Mesenchymal stem cell (in vitro differentiated cells and primary cell): ENCODE data around the gene RNF10. TPM values are rescaled to one million over a fixed set of nuclear protein-coding genes. Genes with fewer than 3 reads are reported as not detected.
"Not testable (repeated sequence)": the region's sequence is repeated elsewhere in the genome, so short reads cannot be mapped to it uniquely, and the experiment has no call there.

ENCODE experiments used
- DNase-seq: peaks from one replicate; pipeline ENCODE4 v3.0.0-alpha.2; 2013
- H2AFZ ChIP-seq: one replicate; pipeline ENCODE4 v1.6.1; 2013; ENCODE audit warnings: low read depth, mild to moderate bottlenecking, control low read depth, inconsistent platforms, low read length, moderate library complexity
- H2AK5ac ChIP-seq: 2 replicates; pipeline ENCODE4 v1.6.1; 2013; ENCODE audit warnings: low read length, moderate library complexity, mild to moderate bottlenecking, inconsistent platforms; ENCODE audit not compliant: severe bottlenecking
- H2BK120ac ChIP-seq: one replicate; pipeline ENCODE4 v1.6.1; 2013; ENCODE audit warnings: low read depth, mild to moderate bottlenecking, inconsistent platforms, low read length, moderate library complexity
- H2BK12ac ChIP-seq, 2 experiments: one replicate each; pipeline ENCODE4 v1.6.1; 2013; ENCODE audit warnings: inconsistent platforms in 2 of 2, low read length in 2 of 2, mild to moderate bottlenecking in 2 of 2, moderate library complexity in 2 of 2, control low read depth in 1 of 2
- H2BK15ac ChIP-seq: one replicate; pipeline ENCODE4 v1.6.1; 2013; ENCODE audit warnings: mild to moderate bottlenecking, low read depth, inconsistent platforms; ENCODE audit not compliant: poor library complexity, severe bottlenecking
- H2BK5ac ChIP-seq: 2 replicates; pipeline ENCODE4 v1.6.1; 2013; ENCODE audit warnings: low read depth, mild to moderate bottlenecking, low read length, control low read depth, inconsistent platforms; ENCODE audit not compliant: poor library complexity, severe bottlenecking
- H3K14ac ChIP-seq, 2 experiments: one replicate each; pipeline ENCODE4 v1.6.1; 2013; ENCODE audit warnings: inconsistent platforms in 2 of 2, low read length in 2 of 2, control low read depth in 1 of 2, mild to moderate bottlenecking in 1 of 2, moderate library complexity in 1 of 2
- H3K18ac ChIP-seq, 2 experiments: one replicate each; pipeline ENCODE4 v1.6.1; 2013; ENCODE audit warnings: inconsistent platforms in 2 of 2, low read length in 2 of 2, control low read depth in 1 of 2, low read depth in 1 of 2, mild to moderate bottlenecking in 1 of 2
- H3K23ac ChIP-seq, 2 experiments: one replicate each; pipeline ENCODE4 v1.6.1; 2013; ENCODE audit warnings: inconsistent platforms in 2 of 2, low read length in 2 of 2, mild to moderate bottlenecking in 2 of 2, moderate library complexity in 2 of 2, control low read depth in 1 of 2
- H3K27ac ChIP-seq: 2 replicates; pipeline ENCODE4 v1.5.1; 2013; ENCODE audit warnings: mild to moderate bottlenecking, moderate library complexity, low read length, control low read depth, inconsistent platforms; ENCODE audit not compliant: poor library complexity, severe bottlenecking
- H3K27me3 ChIP-seq, 2 experiments: 2 replicates each; pipeline versions ENCODE4 v1.6.1 to v1.7.0; 2013; ENCODE audit warnings: low read length in 2 of 2, mild to moderate bottlenecking in 2 of 2, moderate library complexity in 2 of 2, control low read depth in 1 of 2, inconsistent platforms in 1 of 2; ENCODE audit not compliant: control insufficient read depth in 1 of 2, insufficient read depth in 1 of 2
- H3K36me3 ChIP-seq, 2 experiments: 2 replicates each; pipeline versions ENCODE4 v1.6.1 to v1.7.0; 2013; ENCODE audit warnings: low read length in 2 of 2, control low read depth in 1 of 2, inconsistent platforms in 1 of 2, low read depth in 1 of 2, mild to moderate bottlenecking in 1 of 2; ENCODE audit not compliant: insufficient read depth in 2 of 2, control insufficient read depth in 1 of 2
- H3K4ac ChIP-seq, 2 experiments: one replicate each; pipeline ENCODE4 v1.6.1; 2013; ENCODE audit warnings: inconsistent platforms in 2 of 2, low read length in 2 of 2, mild to moderate bottlenecking in 2 of 2, moderate library complexity in 2 of 2, control low read depth in 1 of 2, low read depth in 1 of 2
- H3K4me1 ChIP-seq: 2 replicates; pipeline ENCODE4 v1.6.1; 2013; ENCODE audit warnings: low read depth, low read length, control low read depth; ENCODE audit not compliant: control insufficient read depth, insufficient read depth
- H3K4me2 ChIP-seq: 2 replicates; pipeline ENCODE4 v1.6.1; 2013; ENCODE audit warnings: low read length, mild to moderate bottlenecking, inconsistent platforms; ENCODE audit not compliant: poor library complexity, severe bottlenecking
- H3K4me3 ChIP-seq, 2 experiments: 2 replicates each; pipeline versions ENCODE4 v1.5.1 to v1.7.0; 2013; ENCODE audit warnings: low read length in 2 of 2, mild to moderate bottlenecking in 2 of 2, control low read depth in 1 of 2, low read depth in 1 of 2; ENCODE audit not compliant: insufficient read depth in 1 of 2
- H3K79me1 ChIP-seq: replicated peaks from 2 replicates; pipeline ENCODE4 v1.6.1; 2013; ENCODE audit warnings: mild to moderate bottlenecking, control low read depth, low read length, inconsistent platforms; ENCODE audit not compliant: poor library complexity, severe bottlenecking
- H3K9ac ChIP-seq: 2 replicates; pipeline ENCODE4 v1.7.0; 2013; ENCODE audit warnings: mild to moderate bottlenecking, low read length, moderate library complexity
- H3K9me3 ChIP-seq: 2 replicates; pipeline ENCODE4 v1.7.0; 2013; ENCODE audit warnings: mild to moderate bottlenecking, low read length; ENCODE audit not compliant: control insufficient read depth
- H4K8ac ChIP-seq: one replicate; pipeline ENCODE4 v1.6.1; 2013; ENCODE audit warnings: inconsistent platforms, mild to moderate bottlenecking, low read length, moderate library complexity
- H4K91ac ChIP-seq: one replicate; pipeline ENCODE4 v1.6.1; 2013; ENCODE audit warnings: mild to moderate bottlenecking, low read length, inconsistent platforms
- WGBS: methylation state at CpG from one replicate; pipeline ENCODE4 v1.1.7; 2013; ENCODE audit warnings: mixed read lengths; 5-methylcytosine and 5-hydroxymethylcytosine counted together
- polyA plus RNA-seq, 2 experiments: library from polyadenylated mRNA; stranded (reverse); fragments of 200-250 nt; gene quantifications; one replicate each; pipeline ENCODE4 v1.2.3, GENCODE V29; 2013

The RNF10 gene
- polyA plus RNA-seq (2013, experiment 1 of 2), result 124 TPM
- polyA plus RNA-seq (2013, experiment 2 of 2), result 131 TPM

DNA sequence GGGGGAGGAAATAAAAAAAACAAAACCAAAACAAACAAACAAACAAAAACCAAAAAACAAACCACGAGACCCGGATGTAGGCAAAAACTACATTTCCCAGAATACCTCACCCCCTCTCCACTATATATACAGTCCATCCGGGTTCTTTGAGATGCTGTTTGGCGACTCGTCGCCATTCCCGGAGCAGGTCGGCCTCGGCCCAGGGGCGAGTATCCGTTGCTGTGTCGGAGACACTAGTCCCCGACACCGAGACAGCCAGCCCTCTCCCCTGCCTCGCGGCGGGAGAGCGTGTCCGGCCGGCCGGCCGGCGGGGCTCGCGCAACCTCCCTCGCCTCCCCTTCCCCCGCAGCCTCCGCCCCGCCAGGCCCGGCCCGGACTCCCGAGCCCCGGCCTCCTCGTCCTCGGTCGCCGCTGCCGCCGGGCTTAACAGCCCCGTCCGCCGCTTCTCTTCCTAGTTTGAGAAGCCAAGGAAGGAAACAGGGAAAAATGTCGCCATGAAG, at the start of gene RNF10:
Gene RNF10, plus strand, starts transcription at position 154 of the 500 bp plus-strand sequence. CDS start 456 bp downstream, outside the sequence.
- peak within 1 kb of the TSS; percentile 93 for H4K8ac ChIP-seq
- no peaks in the 10 kb centered on the region for H3K27me3 ChIP-seq
- H3K4me2 ChIP-seq, result peak within 1 kb of the TSS; percentile 87
- peak within 1 kb of the TSS; percentile 73 for H2BK120ac ChIP-seq
- no peaks in the 10 kb centered on the region for H3K9me3 ChIP-seq
- H3K23ac ChIP-seq, result peak within 1 kb of the TSS; percentile 91 to 97
- peak within 1 kb of the TSS; percentile 83 to 100 for H3K4me3 ChIP-seq
- H3K4ac ChIP-seq, result peak within 1 kb of the TSS in 1 of 2 experiments; percentile 99
- H3K14ac ChIP-seq, result peak within 1 kb of the TSS; percentile 9 to 91
- peaks cover 5 to 11% of the 10 kb centered on the region in 2 experiments for H3K36me3 ChIP-seq
- H3K18ac ChIP-seq, result peak within 1 kb of the TSS; percentile 86
- peaks cover 16% of the 10 kb centered on the region for H3K4me1 ChIP-seq
- 0% methylated on average over 30 of the region's 43 CpGs for WGBS
- peak within 1 kb of the TSS in 1 of 2 experiments; percentile 29 for H2BK12ac ChIP-seq
- H3K9ac ChIP-seq, result peak within 1 kb of the TSS; percentile 93
- peak within 1 kb of the TSS; percentile 19 for H4K91ac ChIP-seq
- H3K79me1 ChIP-seq, result no peaks in the 10 kb centered on the region
- H2AK5ac ChIP-seq, result peak within 1 kb of the TSS; percentile 35
- peak; percentile 91 for DNase-seq
- peak within 1 kb of the TSS; percentile 55 for H2BK15ac ChIP-seq
- H3K27ac ChIP-seq, result peak within 1 kb of the TSS; percentile 59
- peak within 1 kb of the TSS; percentile 98 for H2BK5ac ChIP-seq
- peak within 1 kb of the TSS; percentile 64 for H2AFZ ChIP-seq

- no peak overlapping the region for H4K8ac ChIP-seq
- WGBS, result 92% methylated on average over 3 of the region's 7 CpGs
- no peaks in the 10 kb centered on the region for H3K27me3 ChIP-seq
- no peak overlapping the region for H2AK5ac ChIP-seq
- H2BK120ac ChIP-seq, result no peak overlapping the region
- H3K4me1 ChIP-seq, result no peaks in the 10 kb centered on the region
- peaks cover 11 to 32% of the 10 kb centered on the region in 2 experiments for H3K36me3 ChIP-seq
- no peak for DNase-seq
- no peak overlapping the region for H3K4me3 ChIP-seq
- H2BK15ac ChIP-seq, result no peak overlapping the region
- H3K23ac ChIP-seq, result no peak overlapping the region
- no peak overlapping the region for H3K4me2 ChIP-seq
- no peaks in the 10 kb centered on the region for H3K9me3 ChIP-seq
- no peak overlapping the region for H3K14ac ChIP-seq
- H4K91ac ChIP-seq, result no peak overlapping the region
- no peak overlapping the region for H3K18ac ChIP-seq
- H2BK12ac ChIP-seq, result no peak overlapping the region
- no peak overlapping the region for H2BK5ac ChIP-seq
- H2AFZ ChIP-seq, result no peak overlapping the region
- no peak overlapping the region for H3K9ac ChIP-seq
- no peak overlapping the region for H3K27ac ChIP-seq
- H3K79me1 ChIP-seq, result peaks cover 28% of the 10 kb centered on the region
- no peak overlapping the region for H3K4ac ChIP-seq
Observed at GRCh38 chr12:120485961-120486881, 47.9 kb upstream of the RNF10 start.

DNA sequence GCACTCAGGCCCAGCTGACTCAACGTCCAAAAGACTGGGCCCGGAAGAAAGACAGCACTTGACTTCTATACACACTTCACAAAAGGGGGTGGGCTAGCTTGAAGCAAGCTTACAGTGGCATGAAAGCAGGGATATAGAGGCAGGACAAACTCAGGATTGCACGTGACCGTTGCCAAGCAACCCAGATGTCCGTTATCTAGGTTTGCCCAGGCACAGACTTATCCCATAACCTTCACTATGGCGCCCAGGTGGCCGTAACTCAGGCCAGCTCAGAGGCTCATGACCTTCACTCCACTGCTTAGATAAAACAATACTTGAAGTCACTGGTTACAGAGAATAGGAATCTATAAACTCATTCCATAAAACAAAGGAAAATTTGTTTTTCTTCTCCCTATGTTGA, 46.6 kb upstream of the RNF10 start:
- not testable (repeated sequence) for H2AFZ ChIP-seq, H3K4me3 ChIP-seq, H2BK5ac ChIP-seq, H3K4me1 ChIP-seq, H3K4ac ChIP-seq, DNase-seq, H3K4me2 ChIP-seq, H3K9me3 ChIP-seq, H3K9ac ChIP-seq, H2BK120ac ChIP-seq, H3K14ac ChIP-seq, H3K23ac ChIP-seq, H2BK12ac ChIP-seq, H3K27me3 ChIP-seq, H2BK15ac ChIP-seq, H2AK5ac ChIP-seq, H3K18ac ChIP-seq, H3K27ac ChIP-seq, H4K8ac ChIP-seq, H4K91ac ChIP-seq
- H3K36me3 ChIP-seq, result peaks cover 16 to 32% of the 10 kb centered on the region in 2 experiments
- 88% methylated on average over 5 of the region's 7 CpGs for WGBS
- H3K79me1 ChIP-seq, result peaks cover 34% of the 10 kb centered on the region

DNA sequence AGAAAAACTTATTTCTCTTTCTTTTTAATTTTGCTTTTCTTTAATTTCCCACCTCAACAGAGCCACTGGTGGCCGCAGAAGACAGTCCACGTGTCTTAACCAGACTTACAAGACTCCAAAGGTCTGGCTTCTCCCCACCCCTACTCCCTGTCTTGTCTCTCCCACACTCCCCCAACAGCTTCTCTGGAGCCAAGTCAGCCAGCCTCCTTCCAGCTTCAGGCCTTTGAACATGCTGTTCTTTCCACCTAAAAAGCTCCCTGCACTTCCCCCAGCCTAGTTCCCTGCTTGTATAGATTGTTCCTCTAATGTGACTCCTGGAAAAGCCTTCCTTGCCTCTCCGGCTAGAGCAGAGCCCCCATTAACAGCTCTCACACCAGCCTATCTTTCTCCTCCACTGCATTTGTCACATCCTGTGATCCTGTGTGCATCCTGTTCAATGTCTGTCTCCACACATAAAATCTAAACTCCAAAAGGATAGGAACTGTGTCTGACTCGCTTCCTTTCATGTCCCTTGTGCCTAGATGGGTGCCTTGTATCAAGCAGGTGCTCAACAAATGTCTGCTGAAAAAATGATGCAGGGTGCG, 46.0 kb upstream of the RNF10 start:
- peaks cover 34% of the 10 kb centered on the region for H3K79me1 ChIP-seq
- no peak overlapping the region for H2BK5ac ChIP-seq
- H2AFZ ChIP-seq, result no peak overlapping the region
- no peak overlapping the region for H2AK5ac ChIP-seq
- no peak overlapping the region for H2BK15ac ChIP-seq
- H3K4me2 ChIP-seq, result no peak overlapping the region
- 73% methylated on average over 5 of the region's 5 CpGs for WGBS
- no peak overlapping the region for H3K4ac ChIP-seq
- H2BK12ac ChIP-seq, result no peak overlapping the region
- peaks cover 16 to 27% of the 10 kb centered on the region in 2 experiments for H3K36me3 ChIP-seq
- H3K27me3 ChIP-seq, result no peaks in the 10 kb centered on the region
- H3K9ac ChIP-seq, result no peak overlapping the region
- no peak overlapping the region for H3K14ac ChIP-seq
- H3K9me3 ChIP-seq, result no peaks in the 10 kb centered on the region
- H3K23ac ChIP-seq, result no peak overlapping the region
- no peaks in the 10 kb centered on the region for H3K4me1 ChIP-seq
- no peak overlapping the region for H3K18ac ChIP-seq
- no peak overlapping the region for H3K27ac ChIP-seq
- H4K91ac ChIP-seq, result no peak overlapping the region
- no peak overlapping the region for H2BK120ac ChIP-seq
- DNase-seq, result no peak
- H3K4me3 ChIP-seq, result no peak overlapping the region
- no peak overlapping the region for H4K8ac ChIP-seq
